H1 (cell line): Measurements from ENCODE around the gene GNS. TPM values are rescaled to one million over a fixed set of nuclear protein-coding genes. Genes with fewer than 3 reads are reported as not detected.

Source experiments
- BACH1 ChIP-seq: IDR thresholded peaks from 2 replicates; pipeline ENCODE4 v1.6.1; 2012; ENCODE audit warnings: low read length, improper control_type of control experiment
- BRCA1 ChIP-seq: IDR thresholded peaks from 2 replicates; pipeline ENCODE4 v1.6.1; 2012; ENCODE audit warnings: low read depth, low read length, improper control_type of control experiment
- CHD2 ChIP-seq: IDR thresholded peaks from 2 replicates; pipeline ENCODE4 v1.6.1; 2012; ENCODE audit warnings: low read length, improper control_type of control experiment
- CTBP2 ChIP-seq: IDR thresholded peaks from 2 replicates; pipeline ENCODE4 v1.7.0; 2011; ENCODE audit warnings: borderline replicate concordance, mild to moderate bottlenecking, moderate library complexity, mixed read lengths, low read length; ENCODE audit not compliant: insufficient read depth, insufficient read length
- EGR1 ChIP-seq: IDR thresholded peaks from 2 replicates; pipeline ENCODE4 v1.6.1; 2011; ENCODE audit warnings: low read depth, low read length, borderline replicate concordance
- EP300 ChIP-seq, 2 experiments: IDR thresholded peaks; 1 replicate in 1 of 2; 2 replicates in 1 of 2; pipeline ENCODE4 v1.6.1; 2011 to 2012; ENCODE audit warnings: low read depth in 2 of 2, low read length in 2 of 2, mild to moderate bottlenecking in 2 of 2, borderline replicate concordance in 1 of 2, inconsistent platforms in 1 of 2, moderate library complexity in 1 of 2
- GABPA ChIP-seq: IDR thresholded peaks from 2 replicates; pipeline ENCODE4 v1.6.1; 2011; ENCODE audit warnings: mild to moderate bottlenecking, low read length, moderate library complexity, borderline replicate concordance; ENCODE audit not compliant: insufficient read depth
- SIX5 ChIP-seq: IDR thresholded peaks from 2 replicates; pipeline ENCODE4 v1.6.1; 2011; ENCODE audit warnings: mild to moderate bottlenecking, low read depth, low read length
- SRF ChIP-seq: IDR thresholded peaks from 2 replicates; pipeline ENCODE4 v1.6.1; 2011; ENCODE audit warnings: mild to moderate bottlenecking, low read depth, low read length, moderate library complexity
- TAF7 ChIP-seq: optimal IDR thresholded peaks from 2 replicates; pipeline ENCODE3; 2011; ENCODE audit warnings: low read depth, mild to moderate bottlenecking, inconsistent platforms, low read length, moderate library complexity, borderline replicate concordance
- polyA plus RNA-seq, 7 experiments: library from polyadenylated mRNA; depleted of rRNA in 3 of 7; stranded (reverse) in 5 of 7; unstranded in 2 of 7; fragments of >200 nt in 5 of 7; fragments of 200-250 nt in 2 of 7; gene quantifications; 1 replicate in 5 of 7; 2 replicates in 1 of 7; 4 replicates in 1 of 7; pipeline versions ENCODE4 v1.2.1 to v1.2.3, GENCODE V29; 2011 to 2013; ENCODE audit warnings: missing spikeins in 2 of 7, mixed read lengths in 2 of 7
- total RNA-seq: library from RNA; stranded (reverse); fragmentation: NEBNext Ultra II Directional; extraction: Animal tissue kit (Norgen Biotek cat#: 25700); gene quantifications from 2 replicates; pipeline ENCODE4 v1.2.1, GENCODE V29; 2021

The GNS gene
- total and polyA plus RNA-seq, 2 of the 8 experiments (the other 6 are each of a cell fraction or from before 2014, with no cell fraction given): 16.0 to 28.5 TPM

DNA sequence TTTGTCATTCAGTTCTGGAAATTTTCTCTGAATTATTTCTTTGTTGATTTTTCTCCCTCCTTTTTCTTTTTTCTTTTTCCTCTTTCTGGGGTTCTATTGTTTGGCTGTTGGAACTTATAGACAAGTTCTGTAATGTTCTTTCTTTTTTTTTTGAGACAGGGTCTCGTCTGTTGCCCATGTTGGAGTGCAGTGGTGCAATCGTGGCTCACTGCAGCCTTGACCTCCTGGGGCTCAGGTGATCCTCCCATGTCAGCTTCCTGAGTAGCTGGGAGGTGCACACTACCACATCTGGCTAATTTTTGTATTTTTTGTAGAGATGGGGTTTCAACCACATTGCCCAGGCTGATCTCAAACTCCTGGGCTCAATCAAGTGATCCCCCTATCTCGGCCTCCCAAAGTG is 35.1 kb upstream of the GNS start (continued):
- TF ChIP-seq EP300 (IDR thresholded peaks at IDR 0.05; ENCODE audit: borderline replicate concordance in 1 of 2, low read depth in 2 of 2, low read length in 2 of 2): no peak
- no peak for TF ChIP-seq BACH1
- no peak for TF ChIP-seq SRF
- no peak for TF ChIP-seq TAF7
- no peak for TF ChIP-seq EGR1
- no peak for TF ChIP-seq CHD2
- no peak for TF ChIP-seq CTBP2
- TF ChIP-seq BRCA1: no peak
- TF ChIP-seq GABPA: no peak
- TF ChIP-seq SIX5: no peak
- TF ChIP-seq, all 59 proteins: peak for 0
